ENCODE measurements around the gene TTI1. TPM values are rescaled to one million over a fixed set of nuclear protein-coding genes. Genes with fewer than 3 reads are reported as not detected.

Gene TTI1
- total and polyA plus RNA-seq, 8 donors = 3.1 to 27.2 (median 6.7) TPM

GRCh38 chr20:38079353-38079752 lies 46.1 kb upstream of the TTI1 start:
- H3K27me3 ChIP-seq = no peaks in the 10 kb centered on the region
- WGBS, 5 donors = 97 to 99% (median 98%) methylated on average over 3 of the region's 3 CpGs
- intact Hi-C loops (cut with DNase I; ENCODE audit: low total_unique reads) = no loop called here
- no peaks in the 10 kb centered on the region for H3K9me3 ChIP-seq
- H3K4me3 ChIP-seq = no peak overlapping the region
- TF ChIP-seq POLR2A (IDR thresholded peaks at IDR 0.05) = no peak
- TF ChIP-seq EP300 (IDR thresholded peaks at IDR 0.05) = no peak
- TF ChIP-seq POLR2AphosphoS5 (IDR thresholded peaks at IDR 0.05) = no peak
- TF ChIP-seq CTCF (IDR thresholded peaks at IDR 0.05) = no peak
- peaks cover 16 to 60% (median 33%) of the 10 kb centered on the region in 4 donors for H3K4me1 ChIP-seq
- no peak overlapping the region for H3K27ac ChIP-seq
- DNase-seq = no peak
- peaks cover 10 to 39% (median 35%) of the 10 kb centered on the region in 4 donors for H3K36me3 ChIP-seq

GRCh38 chr20:38078084-38078483 lies 44.8 kb upstream of the TTI1 start:
- WGBS, 5 donors = 74 to 100% (median 92%) methylated on average over 2 of the region's 2 CpGs
- H3K36me3 ChIP-seq = peaks cover 10 to 40% (median 34%) of the 10 kb centered on the region in 4 donors
- DNase-seq = no peak
- no peaks in the 10 kb centered on the region for H3K9me3 ChIP-seq
- H3K4me3 ChIP-seq = no peak overlapping the region
- TF ChIP-seq POLR2AphosphoS5 (IDR thresholded peaks at IDR 0.05) (no peak), POLR2A (IDR thresholded peaks at IDR 0.05) (no peak), CTCF (IDR thresholded peaks at IDR 0.05) (no peak), EP300 (IDR thresholded peaks at IDR 0.05) (no peak)
- peaks cover 20 to 60% (median 33%) of the 10 kb centered on the region in 4 donors for H3K4me1 ChIP-seq
- intact Hi-C loops (cut with DNase I; ENCODE audit: low total_unique reads) = no loop called here
- no peaks in the 10 kb centered on the region for H3K27me3 ChIP-seq
- peak overlapping the region in 3 of 5 donors; percentile 42 to 83 (median 69) for H3K27ac ChIP-seq

GRCh38 chr20:38076548-38076947 lies 43.3 kb upstream of the TTI1 start:
- intact Hi-C loops (cut with DNase I; ENCODE audit: low total_unique reads) = no loop called here
- DNase-seq = no peak
- TF ChIP-seq EP300 (IDR thresholded peaks at IDR 0.05) (no peak), POLR2A (IDR thresholded peaks at IDR 0.05) (no peak), CTCF (IDR thresholded peaks at IDR 0.05) (no peak), POLR2AphosphoS5 (IDR thresholded peaks at IDR 0.05) (no peak)
- H3K27ac ChIP-seq = peak overlapping the region in 4 of 5 donors; percentile 3 to 83 (median 76)
- no peak overlapping the region for H3K4me3 ChIP-seq
- H3K4me1 ChIP-seq = peaks cover 21 to 54% (median 33%) of the 10 kb centered on the region in 4 donors
- no peaks in the 10 kb centered on the region for H3K9me3 ChIP-seq
- H3K27me3 ChIP-seq = no peaks in the 10 kb centered on the region
- H3K36me3 ChIP-seq = peaks cover 10 to 45% (median 39%) of the 10 kb centered on the region in 4 donors

- TF ChIP-seq CTCF (IDR thresholded peaks at IDR 0.05) = no peak
- no peak for TF ChIP-seq EP300 (IDR thresholded peaks at IDR 0.05)
- TF ChIP-seq POLR2AphosphoS5 (IDR thresholded peaks at IDR 0.05) = no peak
- no peak for TF ChIP-seq POLR2A (IDR thresholded peaks at IDR 0.05)
- Histone ChIP-seq H3K4me3 (no peak overlapping the region), H3K36me3 (peaks cover 13 to 54% (median 47%) of the 10 kb centered on the region in 4 donors), H3K27me3 (no peaks in the 10 kb centered on the region), H3K27ac (peak overlapping the region in 4 of 5 donors; percentile 3 to 83 (median 76)), H3K4me1 (peaks cover 21 to 50% (median 33%) of the 10 kb centered on the region in 4 donors), H3K9me3 (no peaks in the 10 kb centered on the region)
- intact Hi-C loops (cut with DNase I; ENCODE audit: low total_unique reads) = no loop called here
- 65 to 78% (median 74%) methylated on average over 3 of the region's 3 CpGs for WGBS, 5 donors
- DNase-seq = peak in 1 of 2 donors; percentile 26
These were observed 42.1 kb upstream of the TTI1 start for GRCh38 chr20:38075161-38075998.

All from stomach (tissue), 9 donors.